Measurements from ENCODE around the gene LRRC71. TPM values are rescaled to one million over a fixed set of nuclear protein-coding genes. Genes with fewer than 3 reads are reported as not detected.

The LRRC71 gene
- total and polyA plus RNA-seq, 2 donors from 2014 or later, result 0.19 to 0.50 TPM

GRCh38 chr1:156956333-156956732 is 35.9 kb downstream of the LRRC71 start:
- intact Hi-C loops (cut with DNase I), result no loop called here
- Histone ChIP-seq H3K9me3 (ENCODE audit: control insufficient read depth in 2 of 3, insufficient read depth in 1 of 3, low read length in 3 of 3) (no peaks in the 10 kb centered on the region), H3K9ac (ENCODE audit: low read length in 3 of 3) (no peak overlapping the region), H3K4me1 (ENCODE audit: control insufficient read depth in 2 of 3, insufficient read depth in 2 of 3, low read depth in 1 of 3, low read length in 3 of 3) (no peaks in the 10 kb centered on the region), H3K4me3 (ENCODE audit: low read length in 3 of 3) (no peak overlapping the region), H3K36me3 (ENCODE audit: control insufficient read depth in 2 of 3, insufficient read depth in 3 of 3, low read length in 3 of 3) (peaks cover 6 to 52% (median 36%) of the 10 kb centered on the region in 3 donors), H3K27ac (ENCODE audit: low read depth in 2 of 2, low read length in 2 of 2) (no peak overlapping the region), H3K27me3 (ENCODE audit: control insufficient read depth, insufficient read depth, low read length) (no peaks in the 10 kb centered on the region)
- DNase-seq (no peak), FAIRE-seq (no peak)
- TF ChIP-seq CTCF (IDR thresholded peaks at IDR 0.05; ENCODE audit: borderline replicate concordance, extremely low read depth, insufficient read depth), result no peak

- intact Hi-C loops (cut with DNase I), result no loop called here
- Histone ChIP-seq H3K9me3 (ENCODE audit: control insufficient read depth in 2 of 3, insufficient read depth in 1 of 3, low read length in 3 of 3) (no peaks in the 10 kb centered on the region), H3K36me3 (ENCODE audit: control insufficient read depth in 2 of 3, insufficient read depth in 3 of 3, low read length in 3 of 3) (peaks cover 6 to 53% (median 39%) of the 10 kb centered on the region in 3 donors), H3K27ac (ENCODE audit: low read depth in 2 of 2, low read length in 2 of 2) (no peak overlapping the region), H3K4me3 (ENCODE audit: low read length in 3 of 3) (no peak overlapping the region), H3K9ac (ENCODE audit: low read length in 3 of 3) (no peak overlapping the region), H3K27me3 (ENCODE audit: control insufficient read depth, insufficient read depth, low read length) (no peaks in the 10 kb centered on the region), H3K4me1 (ENCODE audit: control insufficient read depth in 2 of 3, insufficient read depth in 2 of 3, low read depth in 1 of 3, low read length in 3 of 3) (no peaks in the 10 kb centered on the region)
- FAIRE-seq, result no peak
- no peak for TF ChIP-seq CTCF (IDR thresholded peaks at IDR 0.05; ENCODE audit: borderline replicate concordance, extremely low read depth, insufficient read depth)
- DNase-seq, result no peak
Measured at GRCh38 chr1:156957634-156958033, 37.2 kb downstream of the LRRC71 start.

GRCh38 chr1:156958247-156958714 is 37.8 kb downstream of the LRRC71 start:
- Histone ChIP-seq H3K9me3 (ENCODE audit: control insufficient read depth in 2 of 3, insufficient read depth in 1 of 3, low read length in 3 of 3) (no peaks in the 10 kb centered on the region), H3K36me3 (ENCODE audit: control insufficient read depth in 2 of 3, insufficient read depth in 3 of 3, low read length in 3 of 3) (peaks cover 6 to 54% (median 39%) of the 10 kb centered on the region in 3 donors), H3K4me3 (ENCODE audit: low read length in 3 of 3) (no peak overlapping the region), H3K4me1 (ENCODE audit: control insufficient read depth in 2 of 3, insufficient read depth in 2 of 3, low read depth in 1 of 3, low read length in 3 of 3) (no peaks in the 10 kb centered on the region), H3K27me3 (ENCODE audit: control insufficient read depth, insufficient read depth, low read length) (no peaks in the 10 kb centered on the region), H3K9ac (ENCODE audit: low read length in 3 of 3) (no peak overlapping the region), H3K27ac (ENCODE audit: low read depth in 2 of 2, low read length in 2 of 2) (no peak overlapping the region)
- FAIRE-seq (no peak), DNase-seq (no peak)
- intact Hi-C loops (cut with DNase I), result no loop called here
- no peak for TF ChIP-seq CTCF (IDR thresholded peaks at IDR 0.05; ENCODE audit: borderline replicate concordance, extremely low read depth, insufficient read depth)

- Histone ChIP-seq H3K9ac (ENCODE audit: low read length in 3 of 3) (no peak overlapping the region), H3K36me3 (ENCODE audit: control insufficient read depth in 2 of 3, insufficient read depth in 3 of 3, low read length in 3 of 3) (peaks cover 6 to 55% (median 39%) of the 10 kb centered on the region in 3 donors), H3K27me3 (ENCODE audit: control insufficient read depth, insufficient read depth, low read length) (no peaks in the 10 kb centered on the region), H3K27ac (ENCODE audit: low read depth in 2 of 2, low read length in 2 of 2) (no peak overlapping the region), H3K4me3 (ENCODE audit: low read length in 3 of 3) (no peak overlapping the region), H3K4me1 (ENCODE audit: control insufficient read depth in 2 of 3, insufficient read depth in 2 of 3, low read depth in 1 of 3, low read length in 3 of 3) (no peaks in the 10 kb centered on the region), H3K9me3 (ENCODE audit: control insufficient read depth in 2 of 3, insufficient read depth in 1 of 3, low read length in 3 of 3) (no peaks in the 10 kb centered on the region)
- FAIRE-seq, result no peak
- DNase-seq, result peak in 3 of 5 donors; percentile 21 to 33 (median 32)
- intact Hi-C loops (cut with DNase I), result no loop called here
- no peak for TF ChIP-seq CTCF (IDR thresholded peaks at IDR 0.05; ENCODE audit: borderline replicate concordance, extremely low read depth, insufficient read depth)
Measured at GRCh38 chr1:156959414-156959813, 39.0 kb downstream of the LRRC71 start.
